Measurements from ENCODE around the gene CLIC4. TPM values are rescaled to one million over a fixed set of nuclear protein-coding genes. Genes with fewer than 3 reads are reported as not detected.

CLIC4 gene
- total and polyA plus RNA-seq, 2 experiments from 2014 or later, result 136 to 361 TPM

DNA sequence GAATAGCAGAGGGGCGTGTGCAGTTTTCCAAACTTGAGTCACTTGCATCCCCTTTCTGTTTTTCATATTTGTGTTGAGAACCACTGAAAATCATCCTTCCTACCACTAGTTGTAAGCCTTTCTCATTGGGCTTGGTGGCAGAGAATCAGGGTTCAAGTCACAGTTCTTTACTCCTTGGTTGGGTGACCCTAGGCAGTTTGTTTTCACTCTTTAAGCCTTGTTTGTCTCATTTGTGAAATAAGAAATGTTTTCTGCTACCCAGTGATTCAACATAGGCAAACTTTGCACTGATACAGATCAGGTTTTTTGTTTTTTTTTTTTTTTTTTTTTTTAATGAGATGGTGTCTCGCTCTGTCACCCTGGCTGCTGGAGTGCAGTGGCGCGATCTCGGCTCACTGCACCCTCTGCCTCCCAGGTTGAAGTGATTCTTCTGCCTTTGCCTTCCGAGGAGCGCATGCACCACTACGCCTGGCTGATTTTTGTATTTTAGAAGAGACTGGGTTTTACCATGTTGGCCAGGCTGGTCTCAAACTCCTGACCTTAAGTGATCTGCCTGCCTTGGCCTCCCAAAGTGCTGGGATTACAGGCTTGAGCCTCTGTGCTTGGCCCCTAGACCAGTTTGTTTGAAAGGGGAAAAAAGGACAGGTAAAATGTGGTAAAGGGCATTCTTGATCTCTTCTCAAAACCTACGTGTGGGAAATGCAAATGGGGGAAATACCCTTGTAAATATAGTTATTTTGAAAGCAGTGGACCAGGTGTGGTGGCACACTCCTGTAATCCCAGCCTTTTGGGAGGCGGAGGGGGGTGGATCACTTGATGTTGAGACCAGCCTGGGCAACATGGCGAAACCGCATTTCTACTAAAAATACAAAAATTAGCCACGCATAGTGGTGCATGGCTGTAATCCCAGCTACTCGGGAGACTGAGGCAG, 3.2 kb downstream of the CLIC4 start:
- Histone ChIP-seq H3K9me3 (ENCODE audit: low read depth) (no peaks in the 10 kb centered on the region), H3K27ac (no peak overlapping the region), H3K4me1 (ENCODE audit: low read depth) (peaks cover 34% of the 10 kb centered on the region), H3K4me3 (peak overlapping the region; percentile 8), H3K36me3 (no peaks in the 10 kb centered on the region), H3K27me3 (no peaks in the 10 kb centered on the region)
- TF ChIP-seq CTCF (IDR thresholded peaks at IDR 0.05; ENCODE audit: low read depth, low read length), result no peak
- DNase-seq (ENCODE audit: low read depth in 1 of 2, low spot score in 1 of 2), result no peak

- no peak for DNase-seq (ENCODE audit: low read depth in 1 of 2, low spot score in 1 of 2)
- no peak for TF ChIP-seq CTCF (IDR thresholded peaks at IDR 0.05; ENCODE audit: low read depth, low read length)
- Histone ChIP-seq H3K36me3 (no peaks in the 10 kb centered on the region), H3K4me1 (ENCODE audit: low read depth) (peaks cover 34% of the 10 kb centered on the region), H3K9me3 (ENCODE audit: low read depth) (no peaks in the 10 kb centered on the region), H3K4me3 (no peak overlapping the region), H3K27ac (no peak overlapping the region), H3K27me3 (no peaks in the 10 kb centered on the region)
Measured at GRCh38 chr1:24749252-24749651, 4.0 kb downstream of the CLIC4 start.

DNA sequence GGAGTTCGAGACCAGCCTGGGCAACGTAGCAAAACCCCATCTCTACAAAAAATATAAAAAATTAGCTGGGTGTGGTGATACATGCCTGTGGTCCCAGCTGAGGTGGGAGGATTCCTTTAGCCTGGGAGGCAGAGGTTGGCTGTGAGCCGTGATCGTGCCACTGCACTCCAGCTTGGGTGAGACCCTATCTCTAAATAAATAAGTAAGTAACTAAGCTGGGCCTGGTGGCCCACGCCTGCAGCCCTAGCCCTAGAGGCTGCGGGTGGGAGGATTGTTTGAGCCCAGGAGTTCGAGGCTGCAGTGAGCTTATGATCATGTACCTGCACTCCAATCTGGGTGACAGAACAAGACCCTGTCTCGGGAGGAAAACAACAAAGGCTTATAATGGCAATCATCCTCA, 4.6 kb downstream of the CLIC4 start:
- Histone ChIP-seq H3K4me1 (ENCODE audit: low read depth) (peaks cover 30% of the 10 kb centered on the region), H3K9me3 (ENCODE audit: low read depth) (no peaks in the 10 kb centered on the region), H3K4me3 (no peak overlapping the region), H3K27ac (no peak overlapping the region), H3K36me3 (no peaks in the 10 kb centered on the region), H3K27me3 (no peaks in the 10 kb centered on the region)
- no peak for TF ChIP-seq CTCF (IDR thresholded peaks at IDR 0.05; ENCODE audit: low read depth, low read length)
- no peak for DNase-seq (ENCODE audit: low read depth in 1 of 2, low spot score in 1 of 2)

DNA sequence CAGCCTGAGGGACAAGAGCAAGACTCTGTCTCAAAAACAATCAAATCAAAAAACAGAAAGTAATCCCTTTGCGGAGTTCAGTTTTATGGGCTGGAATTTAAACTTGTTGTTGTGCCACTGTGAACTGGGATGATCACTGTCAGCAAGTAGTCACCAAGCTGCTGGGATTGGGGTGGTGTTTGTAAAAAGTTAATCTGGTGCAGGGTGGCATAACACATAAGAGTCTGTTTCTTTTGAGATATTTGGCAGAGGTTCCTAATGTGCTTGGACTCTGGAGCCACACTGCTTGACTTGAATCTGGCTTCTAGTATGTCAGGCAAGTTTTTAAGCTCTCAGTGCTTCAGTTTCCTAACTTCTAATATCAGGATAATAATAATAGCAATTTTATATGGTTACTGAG, 6.6 kb downstream of the CLIC4 start:
- Histone ChIP-seq H3K27me3 (no peaks in the 10 kb centered on the region), H3K27ac (peak overlapping the region; percentile 16), H3K9me3 (ENCODE audit: low read depth) (no peaks in the 10 kb centered on the region), H3K4me1 (ENCODE audit: low read depth) (peaks cover 30% of the 10 kb centered on the region), H3K4me3 (no peak overlapping the region), H3K36me3 (no peaks in the 10 kb centered on the region)
- TF ChIP-seq CTCF (IDR thresholded peaks at IDR 0.05; ENCODE audit: low read depth, low read length), result no peak
- no peak for DNase-seq (ENCODE audit: low read depth in 1 of 2, low spot score in 1 of 2)

DNA sequence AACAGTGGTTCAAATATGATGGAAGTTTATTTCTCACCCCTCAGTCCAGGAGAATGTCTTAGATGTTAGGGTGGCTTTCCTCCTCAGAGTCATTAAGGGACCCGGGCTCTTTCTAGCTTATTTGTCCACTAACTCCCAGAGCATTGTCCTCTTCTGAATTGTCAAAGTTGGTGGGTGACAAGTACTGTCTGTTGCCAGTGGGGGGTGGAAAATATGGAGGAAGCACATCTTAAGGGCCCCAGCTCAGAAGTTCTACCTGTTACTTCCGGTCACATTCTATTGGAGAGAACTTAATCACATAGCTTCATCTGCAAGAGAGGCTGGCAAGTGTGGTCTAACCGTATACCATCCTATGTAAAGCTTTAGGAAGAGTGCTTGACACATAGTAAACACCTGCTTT, 7.1 kb downstream of the CLIC4 start:
- Histone ChIP-seq H3K27me3 (no peaks in the 10 kb centered on the region), H3K4me3 (no peak overlapping the region), H3K27ac (peak overlapping the region; percentile 16), H3K4me1 (ENCODE audit: low read depth) (peaks cover 30% of the 10 kb centered on the region), H3K36me3 (no peaks in the 10 kb centered on the region), H3K9me3 (ENCODE audit: low read depth) (no peaks in the 10 kb centered on the region)
- no peak for TF ChIP-seq CTCF (IDR thresholded peaks at IDR 0.05; ENCODE audit: low read depth, low read length)
- no peak for DNase-seq (ENCODE audit: low read depth in 1 of 2, low spot score in 1 of 2)

Data from cardiac muscle cell (in vitro differentiated cells and primary cell).